T-helper 2 cell treated with Interferon-gamma antibody and Interleukin-4, amounts not matched to agents 5 μg/mL and 100 μg/mL, for 36 hours (primary cell): ENCODE measurements around the gene CDH23.

Experiments used
- DNase-seq: peaks from one replicate; pipeline ENCODE4 v3.0.0; 2021; ENCODE audit warnings: low spot score
- H3K27ac Mint-ChIP-seq: one replicate; pipeline ENCODE4 v1.8.0; 2021; ENCODE audit warnings: mild to moderate bottlenecking, mixed read lengths
- H3K27me3 Mint-ChIP-seq: one replicate; pipeline ENCODE4 v1.8.0; 2021; ENCODE audit warnings: low read depth, mixed read lengths
- H3K36me3 Mint-ChIP-seq: one replicate; pipeline ENCODE4 v1.8.0; 2021; ENCODE audit warnings: low read depth, mixed read lengths
- H3K4me1 Mint-ChIP-seq: one replicate; pipeline ENCODE4 v1.8.0; 2021; ENCODE audit warnings: low read depth, mixed read lengths
- H3K4me3 Mint-ChIP-seq: one replicate; pipeline ENCODE4 v1.8.0; 2022; ENCODE audit warnings: mild to moderate bottlenecking, moderate library complexity, mixed read lengths
- H3K9me3 Mint-ChIP-seq: one replicate; pipeline ENCODE4 v1.8.0; 2021; ENCODE audit warnings: mixed read lengths

The CDH23 gene

GRCh38 chr10:71621231-71622153 lies 224.8 kb downstream of the CDH23 start:
- Mint-ChIP-seq H3K27ac (no peak overlapping the region), H3K27me3 (no peaks in the 10 kb centered on the region), H3K36me3 (no peaks in the 10 kb centered on the region), H3K9me3 (no peaks in the 10 kb centered on the region), H3K4me3 (no peak overlapping the region), H3K4me1 (no peaks in the 10 kb centered on the region)
- DNase-seq: no peak

DNA sequence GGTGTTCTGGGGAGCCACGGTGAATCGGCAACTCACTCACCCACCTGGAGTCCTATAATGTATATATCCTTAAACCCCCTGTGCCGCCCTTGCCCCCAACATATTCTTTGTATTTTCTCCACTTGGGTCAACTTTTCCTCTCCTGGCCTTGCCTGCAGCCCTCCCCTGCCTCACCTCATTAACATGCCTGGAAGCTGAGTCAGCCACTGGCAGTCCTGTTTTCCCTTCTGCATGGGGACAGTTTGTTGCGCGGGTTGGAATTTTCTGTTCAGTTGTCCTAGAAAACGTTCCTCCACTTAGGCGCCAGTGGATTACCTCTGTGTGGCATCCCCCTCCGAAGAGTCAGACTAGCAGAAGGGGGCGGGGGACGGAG lies 225.4 kb downstream of the CDH23 start:
- Mint-ChIP-seq H3K36me3 (no peaks in the 10 kb centered on the region), H3K4me3 (no peak overlapping the region), H3K4me1 (no peaks in the 10 kb centered on the region), H3K27ac (no peak overlapping the region), H3K27me3 (no peaks in the 10 kb centered on the region), H3K9me3 (no peaks in the 10 kb centered on the region)
- no peak for DNase-seq

- DNase-seq: no peak
- no peaks in the 10 kb centered on the region for H3K9me3 Mint-ChIP-seq
- no peaks in the 10 kb centered on the region for H3K4me1 Mint-ChIP-seq
- H3K4me3 Mint-ChIP-seq: no peak overlapping the region
- no peaks in the 10 kb centered on the region for H3K36me3 Mint-ChIP-seq
- H3K27ac Mint-ChIP-seq: no peak overlapping the region
- no peaks in the 10 kb centered on the region for H3K27me3 Mint-ChIP-seq
These were observed 225.9 kb downstream of the CDH23 start for GRCh38 chr10:71622616-71623015.

DNA sequence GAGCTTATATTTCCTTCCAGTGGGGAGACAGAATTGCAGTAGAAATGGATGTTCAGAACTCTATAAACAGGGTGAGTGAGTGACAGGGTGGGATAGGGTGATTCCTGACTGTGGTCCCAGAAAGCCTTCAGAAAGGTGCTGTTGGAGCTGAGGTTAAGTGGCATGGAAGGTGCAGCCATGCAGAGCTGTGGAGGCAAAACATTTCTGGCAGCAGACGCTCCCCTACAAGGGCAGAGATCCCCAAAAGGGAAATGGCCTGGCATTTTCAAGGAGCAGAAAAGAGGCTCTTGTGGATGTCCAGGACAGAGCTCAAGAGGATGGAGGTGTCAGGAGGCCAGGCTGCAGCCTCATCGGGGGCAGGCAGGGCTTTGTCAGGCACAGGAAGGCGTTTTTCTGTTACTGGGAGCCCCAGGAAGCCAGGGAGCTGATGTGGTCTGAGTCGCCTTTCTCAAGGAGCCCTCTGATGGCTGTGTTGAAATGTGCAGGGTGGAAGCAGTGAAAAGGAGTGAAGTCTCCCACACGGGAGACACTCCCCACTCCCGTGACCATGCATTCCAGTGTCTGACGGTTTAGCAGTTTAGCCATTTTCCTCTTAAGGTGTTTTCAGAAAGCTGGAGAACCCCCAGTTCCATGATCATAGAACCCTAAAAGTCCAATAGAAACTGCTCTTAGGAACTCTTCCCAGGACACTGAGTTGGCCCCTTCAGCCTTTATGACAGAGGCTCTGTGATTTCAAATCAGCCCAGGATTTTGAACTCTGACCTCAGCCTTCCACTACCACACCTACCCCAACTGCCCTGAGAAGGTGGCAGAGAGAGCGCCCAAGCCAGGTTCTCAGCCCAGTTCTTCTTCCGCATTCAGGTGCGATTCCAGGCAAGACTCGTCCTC lies 226.6 kb downstream of the CDH23 start:
- Mint-ChIP-seq H3K9me3 (no peaks in the 10 kb centered on the region), H3K27ac (no peak overlapping the region), H3K27me3 (no peaks in the 10 kb centered on the region), H3K4me1 (no peaks in the 10 kb centered on the region), H3K36me3 (no peaks in the 10 kb centered on the region), H3K4me3 (no peak overlapping the region)
- DNase-seq: no peak

GRCh38 chr10:71623986-71624291 lies 227.2 kb downstream of the CDH23 start:
- Mint-ChIP-seq H3K36me3 (no peaks in the 10 kb centered on the region), H3K27ac (no peak overlapping the region), H3K9me3 (no peaks in the 10 kb centered on the region), H3K4me1 (no peaks in the 10 kb centered on the region), H3K27me3 (no peaks in the 10 kb centered on the region), H3K4me3 (no peak overlapping the region)
- DNase-seq: no peak

DNA sequence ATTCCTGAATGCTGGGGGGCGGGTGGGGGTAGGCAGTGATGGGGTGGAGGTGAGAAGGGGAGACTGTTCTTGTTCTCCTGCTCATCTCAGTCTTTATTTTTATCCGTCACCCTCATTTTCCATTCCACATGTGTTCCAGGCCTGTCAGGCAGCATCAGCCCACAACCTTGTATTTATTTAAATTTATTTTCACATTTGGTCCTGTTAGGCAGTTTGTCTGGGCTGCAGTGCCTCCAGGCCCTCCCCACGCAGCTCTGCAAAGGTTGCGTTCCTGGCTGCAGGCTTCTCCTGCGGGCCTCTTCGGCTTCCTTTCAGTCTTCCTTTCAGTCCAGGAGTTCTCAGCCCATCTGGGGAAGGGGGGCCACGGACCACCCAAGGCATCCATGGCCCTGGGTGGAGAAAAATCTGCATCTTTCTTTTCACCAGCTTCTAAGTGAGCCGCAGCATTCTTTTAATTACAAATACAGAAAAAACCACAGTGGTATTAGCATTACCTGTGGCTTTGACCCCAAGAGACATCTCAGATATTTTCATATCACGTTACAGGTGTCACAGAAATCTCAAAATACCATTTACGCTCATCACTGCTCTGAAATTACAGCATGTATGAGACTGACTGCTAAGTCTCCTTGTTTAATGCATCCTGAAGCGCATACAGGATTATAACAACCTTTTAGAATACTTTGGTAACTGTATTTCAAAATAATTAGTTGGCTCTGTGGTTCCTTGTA lies 228.9 kb downstream of the CDH23 start:
- Mint-ChIP-seq H3K27me3 (no peaks in the 10 kb centered on the region), H3K27ac (no peak overlapping the region), H3K4me1 (no peaks in the 10 kb centered on the region), H3K4me3 (no peak overlapping the region), H3K36me3 (no peaks in the 10 kb centered on the region), H3K9me3 (no peaks in the 10 kb centered on the region)
- DNase-seq: no peak

GRCh38 chr10:71627230-71627939 lies 230.7 kb downstream of the CDH23 start:
- Mint-ChIP-seq H3K27me3 (no peaks in the 10 kb centered on the region), H3K4me3 (no peak overlapping the region), H3K27ac (no peak overlapping the region), H3K4me1 (no peaks in the 10 kb centered on the region), H3K9me3 (no peaks in the 10 kb centered on the region), H3K36me3 (no peaks in the 10 kb centered on the region)
- DNase-seq: no peak

- no peaks in the 10 kb centered on the region for H3K36me3 Mint-ChIP-seq
- no peaks in the 10 kb centered on the region for H3K9me3 Mint-ChIP-seq
- no peak for DNase-seq
- H3K27me3 Mint-ChIP-seq: no peaks in the 10 kb centered on the region
- H3K27ac Mint-ChIP-seq: no peak overlapping the region
- H3K4me3 Mint-ChIP-seq: no peak overlapping the region
- H3K4me1 Mint-ChIP-seq: no peaks in the 10 kb centered on the region
These were observed 231.2 kb downstream of the CDH23 start for GRCh38 chr10:71627956-71628355.

- Mint-ChIP-seq H3K9me3 (no peaks in the 10 kb centered on the region), H3K27me3 (no peaks in the 10 kb centered on the region), H3K36me3 (no peaks in the 10 kb centered on the region), H3K4me1 (no peaks in the 10 kb centered on the region), H3K27ac (no peak overlapping the region), H3K4me3 (no peak overlapping the region)
- DNase-seq: no peak
These were observed 232.4 kb downstream of the CDH23 start for GRCh38 chr10:71629131-71629530.

GRCh38 chr10:71630168-71630567 lies 233.4 kb downstream of the CDH23 start:
- Mint-ChIP-seq H3K4me3 (no peak overlapping the region), H3K27me3 (no peaks in the 10 kb centered on the region), H3K27ac (no peak overlapping the region), H3K36me3 (no peaks in the 10 kb centered on the region), H3K4me1 (no peaks in the 10 kb centered on the region), H3K9me3 (no peaks in the 10 kb centered on the region)
- DNase-seq: no peak

DNA sequence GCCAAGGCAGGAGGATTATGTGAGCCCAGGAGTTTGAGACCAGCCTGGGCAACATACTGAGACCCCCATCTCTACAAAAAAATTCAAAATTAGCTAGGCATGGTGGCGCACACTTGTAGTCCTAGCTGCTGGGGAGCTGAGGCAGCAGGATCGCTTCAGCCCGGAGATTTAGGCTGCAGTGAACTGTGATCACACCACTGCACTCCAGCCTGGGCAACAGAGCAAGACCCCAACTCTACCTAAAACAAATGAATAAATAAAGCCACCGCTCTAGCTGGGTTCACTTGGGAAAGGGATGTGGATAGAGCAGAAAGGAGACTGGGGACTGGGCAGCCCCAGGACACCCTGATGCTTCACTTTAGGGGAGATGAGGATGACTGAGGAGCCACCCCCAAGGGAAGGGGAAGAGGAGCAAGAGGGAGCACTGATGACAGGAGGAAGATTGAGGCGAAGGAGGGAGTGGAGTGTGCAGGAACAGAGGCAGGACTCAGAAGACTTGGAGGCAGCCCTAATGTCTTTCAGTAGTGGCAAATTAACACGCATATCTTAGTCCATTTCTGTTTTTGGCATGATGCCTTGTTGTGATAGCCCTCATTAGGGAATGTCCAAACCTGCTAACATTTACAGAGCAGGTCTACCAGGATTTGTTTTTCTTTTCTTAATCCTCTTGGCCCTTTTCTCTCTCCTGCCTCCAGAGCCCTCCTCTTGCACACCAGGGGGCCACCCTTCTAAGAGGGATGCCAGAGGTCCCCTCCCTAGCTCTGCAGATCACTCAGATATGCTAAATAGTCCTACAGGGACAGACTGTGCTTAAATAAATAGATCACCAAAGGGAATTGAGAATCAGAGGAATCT lies 234.5 kb downstream of the CDH23 start:
- Mint-ChIP-seq H3K27me3 (peaks cover 3% of the 10 kb centered on the region), H3K36me3 (no peaks in the 10 kb centered on the region), H3K27ac (no peak overlapping the region), H3K4me3 (no peak overlapping the region), H3K4me1 (no peaks in the 10 kb centered on the region), H3K9me3 (no peaks in the 10 kb centered on the region)
- DNase-seq: no peak

DNA sequence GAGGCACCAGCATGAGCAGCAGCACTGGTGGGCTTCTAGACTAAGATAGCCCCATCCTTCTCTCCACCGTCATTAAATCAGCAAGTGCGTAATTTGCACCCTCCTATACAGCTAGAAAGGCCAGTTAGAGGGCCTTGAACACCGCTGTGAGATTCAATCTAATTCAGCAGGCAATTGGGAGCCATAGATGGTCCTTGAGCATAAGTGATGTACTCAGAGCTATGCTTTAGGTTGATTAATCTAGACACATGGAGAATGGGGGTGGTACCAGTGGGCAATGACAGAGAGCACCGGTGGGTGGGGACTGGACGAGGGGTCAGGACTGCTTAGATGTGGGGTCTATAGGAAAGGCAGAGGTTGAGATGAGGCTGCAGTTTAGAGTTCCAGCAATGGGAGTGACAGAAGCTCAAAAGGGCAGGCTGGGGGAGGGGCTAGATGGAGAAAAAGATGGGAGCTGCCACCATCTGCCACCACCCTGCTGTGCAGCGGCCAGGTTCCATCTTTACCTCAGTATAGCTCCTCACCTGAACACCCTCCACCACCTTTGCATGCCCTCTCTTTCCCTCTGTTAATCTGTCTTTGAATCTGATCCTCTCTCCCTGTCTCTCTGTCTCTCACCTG lies 235.6 kb downstream of the CDH23 start:
- Mint-ChIP-seq H3K27me3 (peaks cover 3% of the 10 kb centered on the region), H3K27ac (no peak overlapping the region), H3K4me3 (no peak overlapping the region), H3K36me3 (no peaks in the 10 kb centered on the region), H3K4me1 (no peaks in the 10 kb centered on the region), H3K9me3 (no peaks in the 10 kb centered on the region)
- no peak for DNase-seq
